22Rv1 (cell line): ENCODE measurements around the gene VMA21.

Experiments used
- H3K27ac ChIP-seq: fragments of 450-650 bp; 2 replicates; pipeline ENCODE4 v1.5.1; 2017
- CTCF ChIP-seq: fragments of 450-650 bp; IDR thresholded peaks from 2 replicates; pipeline ENCODE4 v1.5.1; 2017; ENCODE audit warnings: mild to moderate bottlenecking
- ZFX ChIP-seq: fragments of 450-650 bp; IDR thresholded peaks from 2 replicates; pipeline ENCODE4 v1.6.1; 2017; ENCODE audit warnings: antibody characterized with exemption, borderline replicate concordance

The VMA21 gene

GRCh38 chrX:151386838-151387459, 10.1 kb upstream of the VMA21 start:
- TF ChIP-seq CTCF (no peak), ZFX (no peak)
- no peak overlapping the region for H3K27ac ChIP-seq

GRCh38 chrX:151391722-151392121, 5.3 kb upstream of the VMA21 start:
- H3K27ac ChIP-seq, result no peak overlapping the region
- TF ChIP-seq CTCF (no peak), ZFX (no peak)

GRCh38 chrX:151393514-151393913, 3.5 kb upstream of the VMA21 start:
- H3K27ac ChIP-seq, result no peak overlapping the region
- no peak for TF ChIP-seq ZFX
- TF ChIP-seq CTCF, result no peak

- H3K27ac ChIP-seq, result peak overlapping the region; percentile 71
- TF ChIP-seq CTCF (no peak), ZFX (no peak)
Observed at GRCh38 chrX:151396042-151396824, 773 bp upstream of the VMA21 start.

- TF ChIP-seq ZFX (no peak), CTCF (no peak)
- peak overlapping the region; percentile 71 for H3K27ac ChIP-seq
Observed at GRCh38 chrX:151397741-151398070, 700 bp downstream of the VMA21 start.

GRCh38 chrX:151398346-151398745, 1.3 kb downstream of the VMA21 start:
- TF ChIP-seq CTCF, result no peak
- TF ChIP-seq ZFX, result no peak

GRCh38 chrX:151402719-151403390, 5.8 kb downstream of the VMA21 start:
- no peak overlapping the region for H3K27ac ChIP-seq
- TF ChIP-seq CTCF (no peak), ZFX (no peak)

More at GRCh38 chrX:151398346-151398745, 1.3 kb downstream of the VMA21 start:
- no peak overlapping the region for H3K27ac ChIP-seq
